HG03095 (cell line): ENCODE results near the gene ZNF837.

Source experiments
- ATAC-seq: cut with Tn5 transposase; IDR thresholded peaks from one replicate; pipeline ENCODE4 v1.9.1; 2021; ENCODE audit warnings: moderate library complexity; ENCODE audit not compliant: unreplicated experiment

The ZNF837 gene

DNA sequence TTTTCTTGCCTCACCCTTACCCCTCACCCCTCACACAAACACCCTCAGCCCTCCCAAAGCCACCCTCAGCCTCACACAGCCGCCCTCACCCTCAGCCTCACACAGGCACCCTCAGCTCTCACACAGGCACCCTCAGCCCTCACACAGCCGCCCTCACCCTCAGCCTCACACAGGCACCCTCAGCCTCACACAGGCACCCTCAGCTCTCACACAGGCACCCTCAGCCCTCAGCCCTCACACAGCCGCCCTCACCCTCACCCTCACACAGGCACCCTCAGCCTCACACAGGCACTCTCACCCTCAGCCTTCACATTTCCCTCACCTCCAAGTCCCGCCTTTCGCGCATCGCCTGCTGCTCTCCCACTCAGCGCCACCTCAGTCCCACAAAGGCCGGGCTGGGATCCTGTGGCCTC, 54.3 kb downstream of the ZNF837 start:
- ATAC-seq = no peak

GRCh38 chr19:58325311-58326022, 55.4 kb downstream of the ZNF837 start:
- ATAC-seq = no peak

- ATAC-seq = no peak
These were observed 61.6 kb downstream of the ZNF837 start for GRCh38 chr19:58319241-58319640.

- ATAC-seq = no peak
These were observed 62.5 kb downstream of the ZNF837 start for GRCh38 chr19:58318297-58318696.
